A673 (cell line): ENCODE results near the gene H6PD. TPM values are rescaled to one million over a fixed set of nuclear protein-coding genes. Genes with fewer than 3 reads are reported as not detected.

Experiments used
- BruUV-seq: library from RNA; stranded (reverse); fragments of 400-500 nt; replicated peaks from 2 replicates; lab custom pipeline; 2021; lab: Mats Ljungman, UMichigan
- CTCF ChIA-PET: fragments of 300-600 bp; sonication (Branson Sonifier 250); formaldehyde crosslinking; loops from one replicate; lab custom pipeline; 2022; ENCODE audit warnings: antibody characterized with exemption; lab: Charles Lee
- POLR2A ChIA-PET: fragments of 300-600 bp; sonication (Branson Sonifier 250); formaldehyde crosslinking; loops from one replicate; lab custom pipeline; 2022; ENCODE audit warnings: antibody characterized with exemption; ENCODE audit not compliant: low non-redundant PET; lab: Charles Lee
- DNase-seq: peaks from one replicate; pipeline ENCODE4 v3.0.0-alpha.2; 2015; ENCODE audit warnings: low spot score
- H3K27ac ChIP-seq: fragments of 200-600 bp; sonication (generic); 2 replicates; pipeline ENCODE4 v1.5.1; 2016; ENCODE audit warnings: mixed run types, low read depth, mild to moderate bottlenecking, mixed read lengths, antibody characterized with exemption, low read length; ENCODE audit not compliant: poor library complexity, severe bottlenecking
- H3K27me3 ChIP-seq: fragments of 200-600 bp; sonication (generic); replicated peaks from 2 replicates; pipeline ENCODE4 v1.6.1; 2017; ENCODE audit warnings: mixed run types, low read depth, mild to moderate bottlenecking, mixed read lengths, antibody characterized with exemption, low read length; ENCODE audit not compliant: insufficient read depth, poor library complexity
- H3K36me3 ChIP-seq: fragments of 200-600 bp; sonication (generic); 2 replicates; pipeline ENCODE4 v1.6.1; 2016; ENCODE audit warnings: mixed run types, mild to moderate bottlenecking, mixed read lengths, antibody characterized with exemption, low read length; ENCODE audit not compliant: insufficient read depth, poor library complexity, severe bottlenecking
- H3K4me1 ChIP-seq: fragments of 200-600 bp; sonication (generic); 2 replicates; pipeline ENCODE4 v1.6.1; 2017; ENCODE audit warnings: mixed run types, mild to moderate bottlenecking, mixed read lengths, antibody characterized with exemption, low read length; ENCODE audit not compliant: insufficient read depth, poor library complexity, severe bottlenecking
- H3K4me3 ChIP-seq: fragments of 200-600 bp; sonication (generic); 2 replicates; pipeline ENCODE4 v1.5.1; 2016; ENCODE audit warnings: low read depth, mixed run types, mild to moderate bottlenecking, mixed read lengths, low read length; ENCODE audit not compliant: poor library complexity, severe bottlenecking
- H3K9me3 ChIP-seq: fragments of 200-600 bp; sonication (generic); 2 replicates; pipeline ENCODE4 v1.6.1; 2016; ENCODE audit warnings: mixed run types, low read depth, mild to moderate bottlenecking, mixed read lengths, antibody characterized with exemption, low read length; ENCODE audit not compliant: poor library complexity, severe bottlenecking
- CTCF ChIP-seq: fragments of 300-800, 200-600 bp; sonication (generic); conservative IDR thresholded peaks from 2 replicates; pipeline ENCODE4 v1.5.1; 2017; ENCODE audit warnings: low read depth, mild to moderate bottlenecking, antibody characterized with exemption, low read length, moderate library complexity, mixed read lengths
- EZH2 ChIP-seq: fragments of 200-600 bp; sonication (generic); IDR thresholded peaks from 2 replicates; pipeline ENCODE4 v1.6.1; 2017; ENCODE audit warnings: borderline replicate concordance, low read depth, mild to moderate bottlenecking, mixed read lengths, antibody characterized with exemption, low read length; ENCODE audit not compliant: poor library complexity, severe bottlenecking
- intact Hi-C: fragments of 100-400 bp; cut with micrococcal nuclease; formaldehyde crosslinking; loops from one replicate; pipeline ENCODE4 v1.10.0; 2022; ENCODE audit not compliant: unreplicated experiment
- total RNA-seq: library from RNA; stranded (reverse); gene quantifications from 2 replicates; pipeline ENCODE4 v1.2.3, GENCODE V29; 2021

The H6PD gene
- total RNA-seq, 1 experiment from 2014 or later: 6.2 TPM

GRCh38 chr1:9267352-9267686 is 32.7 kb downstream of the H6PD start:
- Histone ChIP-seq H3K27me3 (no peaks in the 10 kb centered on the region), H3K27ac (no peak overlapping the region), H3K9me3 (no peaks in the 10 kb centered on the region), H3K36me3 (no peaks in the 10 kb centered on the region), H3K4me1 (no peaks in the 10 kb centered on the region), H3K4me3 (no peak overlapping the region)
- intact Hi-C loops: loop anchor here (1.0 to 10.0 kb wide), 3 partner anchors 188 to 307 kb away; no protein-coding TSS in a partner anchor
- CTCF ChIA-PET: interaction anchor here (0.5 to 1.5 kb wide), 8 partner anchors 21 to 224 kb away, joined by 3 to 37 read pairs (median 4); no protein-coding TSS in a partner anchor
- BruUV-seq: no TSS peak
- no peak for DNase-seq
- TF ChIP-seq EZH2: no peak
- 0 out of 2 replicates have a peak, but pooled peaks have one; percentile 1 for TF ChIP-seq CTCF
- POLR2A ChIA-PET: no interaction called here

- intact Hi-C loops: loop anchor here (1.0 to 10.0 kb wide), 3 partner anchors 187 to 307 kb away; no protein-coding TSS in a partner anchor
- ChIA-PET CTCF (interaction anchor here (1.5 kb wide), 2 partner anchors 188 to 223 kb away, joined by 13 to 37 read pairs; no protein-coding TSS in a partner anchor), POLR2A (no interaction called here)
- H3K27me3 ChIP-seq: no peaks in the 10 kb centered on the region
- H3K9me3 ChIP-seq: no peaks in the 10 kb centered on the region
- H3K4me1 ChIP-seq: no peaks in the 10 kb centered on the region
- no peak overlapping the region for H3K4me3 ChIP-seq
- H3K27ac ChIP-seq: no peak overlapping the region
- TF ChIP-seq EZH2: no peak
- no peak for TF ChIP-seq CTCF
- no peak for DNase-seq
- H3K36me3 ChIP-seq: no peaks in the 10 kb centered on the region
- BruUV-seq: no TSS peak
Measured at GRCh38 chr1:9267827-9268581, 33.4 kb downstream of the H6PD start.

- H3K36me3 ChIP-seq: no peaks in the 10 kb centered on the region
- no TSS peak for BruUV-seq
- no peaks in the 10 kb centered on the region for H3K27me3 ChIP-seq
- no peak overlapping the region for H3K4me3 ChIP-seq
- H3K4me1 ChIP-seq: no peaks in the 10 kb centered on the region
- H3K9me3 ChIP-seq: no peaks in the 10 kb centered on the region
- no peak for DNase-seq
- intact Hi-C loops: loop anchor here (10.0 kb wide), 1 partner anchor 306 kb away; no protein-coding TSS in a partner anchor
- TF ChIP-seq EZH2 (no peak), CTCF (no peak)
- ChIA-PET POLR2A (no interaction called here), CTCF (no interaction called here)
- no peak overlapping the region for H3K27ac ChIP-seq
Measured at GRCh38 chr1:9269078-9269501, 34.5 kb downstream of the H6PD start.
